ENCODE results near the gene PPDPF.

DNA sequence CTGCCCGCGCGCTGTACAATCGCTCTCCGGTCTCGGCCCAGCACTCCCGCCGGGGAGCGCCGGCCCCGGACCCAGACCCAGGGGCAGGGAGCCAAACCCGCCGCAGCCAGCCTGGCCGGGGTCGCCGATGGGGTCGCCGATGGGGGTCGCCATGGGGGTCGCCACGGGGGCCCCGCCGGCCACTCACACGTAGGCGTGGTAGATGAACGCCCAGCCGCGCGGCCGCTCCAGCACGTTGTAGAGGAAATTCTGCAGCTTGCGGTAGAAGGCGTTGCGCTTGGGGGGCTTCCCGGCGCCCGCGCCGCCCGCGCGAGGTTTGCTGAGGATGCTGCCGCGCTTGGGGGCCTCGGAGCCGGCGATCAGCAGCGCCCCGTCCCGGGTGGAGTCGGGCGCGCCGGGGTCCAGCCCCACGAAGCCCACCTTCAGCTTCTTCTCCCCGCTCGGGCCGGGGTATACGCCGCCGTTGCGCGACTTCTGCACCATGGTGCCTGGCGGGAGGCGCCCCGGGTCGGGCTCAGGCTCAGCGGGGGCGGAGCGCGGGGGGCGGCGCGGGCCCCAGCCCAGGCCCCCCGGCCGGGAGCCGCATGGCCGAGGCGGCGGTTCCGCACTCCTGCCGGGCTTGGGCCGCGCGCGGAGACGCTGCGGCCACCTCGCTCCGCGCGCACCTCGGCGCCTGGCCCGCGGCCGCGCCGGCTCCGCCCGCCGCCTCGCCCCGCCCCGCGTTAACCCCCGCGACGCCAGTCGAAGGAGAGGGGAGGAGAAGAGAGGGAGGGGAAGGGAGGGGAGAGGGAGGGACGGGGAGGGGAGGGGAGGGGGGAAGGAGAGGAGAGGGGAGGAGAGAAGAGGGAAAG lies 48.4 kb upstream of the PPDPF start, which contains the start of gene KCNQ2:
- TF ChIP-seq, protein P1, sequence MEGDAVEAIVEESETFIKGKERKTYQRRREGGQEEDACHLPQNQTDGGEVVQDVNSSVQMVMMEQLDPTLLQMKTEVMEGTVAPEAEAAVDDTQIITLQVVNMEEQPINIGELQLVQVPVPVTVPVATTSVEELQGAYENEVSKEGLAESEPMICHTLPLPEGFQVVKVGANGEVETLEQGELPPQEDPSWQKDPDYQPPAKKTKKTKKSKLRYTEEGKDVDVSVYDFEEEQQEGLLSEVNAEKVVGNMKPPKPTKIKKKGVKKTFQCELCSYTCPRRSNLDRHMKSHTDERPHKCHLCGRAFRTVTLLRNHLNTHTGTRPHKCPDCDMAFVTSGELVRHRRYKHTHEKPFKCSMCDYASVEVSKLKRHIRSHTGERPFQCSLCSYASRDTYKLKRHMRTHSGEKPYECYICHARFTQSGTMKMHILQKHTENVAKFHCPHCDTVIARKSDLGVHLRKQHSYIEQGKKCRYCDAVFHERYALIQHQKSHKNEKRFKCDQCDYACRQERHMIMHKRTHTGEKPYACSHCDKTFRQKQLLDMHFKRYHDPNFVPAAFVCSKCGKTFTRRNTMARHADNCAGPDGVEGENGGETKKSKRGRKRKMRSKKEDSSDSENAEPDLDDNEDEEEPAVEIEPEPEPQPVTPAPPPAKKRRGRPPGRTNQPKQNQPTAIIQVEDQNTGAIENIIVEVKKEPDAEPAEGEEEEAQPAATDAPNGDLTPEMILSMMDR (IDR thresholded peaks at IDR 0.05; ENCODE audit: low read depth, low read length, poor library complexity, severe bottlenecking) = no peak
- TF ChIP-seq EZH2phosphoT487 (IDR thresholded peaks at IDR 0.05; ENCODE audit: borderline replicate concordance, low read length) = no peak

Measured in DOHH2 (cell line).